Esophagus squamous epithelium (tissue), 5 donors: ENCODE results near the gene WWTR1. TPM values are rescaled to one million over a fixed set of nuclear protein-coding genes. Genes with fewer than 3 reads are reported as not detected.

Experiments used
- DNase-seq: peaks from one replicate; lab custom pipeline; 2025; lab: John Stamatoyannopoulos, UW
- H3K27ac ChIP-seq, 4 donors: fragments of 200-600 bp; sonication (generic); one replicate each; pipeline ENCODE4 v1.5.1; 2016 to 2019; ENCODE audit warnings: mild to moderate bottlenecking in 1 of 4
- H3K27me3 ChIP-seq, 4 donors: fragments of 200-600 bp; sonication (generic); 1 replicate in 3 of 4; 2 replicates in 1 of 4; pipeline versions ENCODE4 v1.5.1 to v1.6.0; 2017 to 2021; ENCODE audit warnings: antibody characterized with exemption in 1 of 4
- H3K36me3 ChIP-seq, 3 donors: fragments of 200-600 bp; sonication (generic); one replicate each; pipeline ENCODE4 v1.5.1; 2016 to 2019
- H3K4me1 ChIP-seq, 3 donors: fragments of 200-600 bp; sonication (generic); one replicate each; pipeline ENCODE4 v1.5.1; 2017 to 2019
- H3K4me3 ChIP-seq, 4 donors: fragments of 200-600 bp; sonication (generic); 1 replicate in 3 of 4; 2 replicates in 1 of 4; pipeline ENCODE4 v1.5.1; 2016 to 2019; ENCODE audit warnings: mild to moderate bottlenecking in 2 of 4, moderate library complexity in 1 of 4
- H3K9me3 ChIP-seq, 3 donors: fragments of 200-600 bp; sonication (generic); one replicate each; pipeline ENCODE4 v1.5.1; 2016 to 2019
- POLR2A ChIP-seq, 4 donors: fragments of 450-650 bp; IDR thresholded peaks; one replicate each; pipeline ENCODE4 v1.6.1; 2017; ENCODE audit warnings: antibody characterized with exemption in 4 of 4, mild to moderate bottlenecking in 4 of 4, moderate library complexity in 3 of 4
- WGBS, 2 donors: methylation state at CpG; one replicate each; pipeline ENCODE4 v1.1.5; 2018; 5-methylcytosine and 5-hydroxymethylcytosine counted together
- intact Hi-C: fragments of 100-400 bp; cut with DNase I; formaldehyde crosslinking; loops from one replicate; pipeline ENCODE4 v1.15.0; 2022
- total RNA-seq, 4 donors: library from RNA; depleted of rRNA; stranded (reverse); fragments of >200 nt; gene quantifications; one replicate each; pipeline ENCODE4 v1.1.0, GENCODE V29; 2016
- TF ChIP-seq, protein P1 (sequence below), 6 experiments: fragments of 450-650 bp in 4 of 6; fragments of 200-600 bp in 2 of 6; sonication (generic) in 2 of 6; IDR thresholded peaks; one replicate each; pipeline ENCODE4 v1.5.1; 2016 to 2019; ENCODE audit warnings: antibody characterized with exemption in 6 of 6, mild to moderate bottlenecking in 4 of 6, moderate library complexity in 4 of 6
- donor health status: DM: yes; HTN: yes; CAD: no.

The WWTR1 gene
- total RNA-seq, 4 donors from 2014 or later = 35.7 to 116 (median 39.6) TPM

DNA sequence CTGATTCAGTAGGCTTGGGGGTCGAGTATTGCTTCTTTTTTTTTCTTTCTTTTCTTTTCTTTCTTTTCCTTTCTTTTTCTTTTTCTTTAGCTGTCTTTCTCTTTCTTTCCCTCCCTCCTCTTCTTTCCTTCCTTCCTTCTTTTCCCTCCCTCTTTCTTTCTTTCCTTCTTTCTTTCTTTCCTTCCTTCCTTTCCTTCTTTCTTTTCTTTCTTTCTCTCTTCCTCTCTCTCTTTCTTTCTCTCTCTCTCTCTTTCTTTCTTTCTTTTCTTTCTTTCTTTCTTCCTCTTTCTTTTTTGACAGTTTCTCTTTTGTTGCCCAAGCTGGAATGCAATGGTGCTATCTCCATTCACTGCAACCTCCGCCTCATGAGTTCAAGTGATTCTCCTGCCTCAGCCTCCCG is 147.3 kb downstream of the WWTR1 start:
- TF ChIP-seq, protein P1, sequence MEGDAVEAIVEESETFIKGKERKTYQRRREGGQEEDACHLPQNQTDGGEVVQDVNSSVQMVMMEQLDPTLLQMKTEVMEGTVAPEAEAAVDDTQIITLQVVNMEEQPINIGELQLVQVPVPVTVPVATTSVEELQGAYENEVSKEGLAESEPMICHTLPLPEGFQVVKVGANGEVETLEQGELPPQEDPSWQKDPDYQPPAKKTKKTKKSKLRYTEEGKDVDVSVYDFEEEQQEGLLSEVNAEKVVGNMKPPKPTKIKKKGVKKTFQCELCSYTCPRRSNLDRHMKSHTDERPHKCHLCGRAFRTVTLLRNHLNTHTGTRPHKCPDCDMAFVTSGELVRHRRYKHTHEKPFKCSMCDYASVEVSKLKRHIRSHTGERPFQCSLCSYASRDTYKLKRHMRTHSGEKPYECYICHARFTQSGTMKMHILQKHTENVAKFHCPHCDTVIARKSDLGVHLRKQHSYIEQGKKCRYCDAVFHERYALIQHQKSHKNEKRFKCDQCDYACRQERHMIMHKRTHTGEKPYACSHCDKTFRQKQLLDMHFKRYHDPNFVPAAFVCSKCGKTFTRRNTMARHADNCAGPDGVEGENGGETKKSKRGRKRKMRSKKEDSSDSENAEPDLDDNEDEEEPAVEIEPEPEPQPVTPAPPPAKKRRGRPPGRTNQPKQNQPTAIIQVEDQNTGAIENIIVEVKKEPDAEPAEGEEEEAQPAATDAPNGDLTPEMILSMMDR (IDR thresholded peaks at IDR 0.05) = no peak
- TF ChIP-seq POLR2A (IDR thresholded peaks at IDR 0.05) = no peak
- Histone ChIP-seq H3K36me3 (no peaks in the 10 kb centered on the region), H3K27ac (no peak overlapping the region), H3K9me3 (no peaks in the 10 kb centered on the region), H3K4me3 (no peak overlapping the region), H3K4me1 (peaks cover 0 to 34% (median 0%) of the 10 kb centered on the region in 3 donors), H3K27me3 (no peaks in the 10 kb centered on the region)
- intact Hi-C loops = no loop called here
- 83 to 86% methylated on average over 3 of the region's 3 CpGs for WGBS, 2 donors
- DNase-seq = no peak

DNA sequence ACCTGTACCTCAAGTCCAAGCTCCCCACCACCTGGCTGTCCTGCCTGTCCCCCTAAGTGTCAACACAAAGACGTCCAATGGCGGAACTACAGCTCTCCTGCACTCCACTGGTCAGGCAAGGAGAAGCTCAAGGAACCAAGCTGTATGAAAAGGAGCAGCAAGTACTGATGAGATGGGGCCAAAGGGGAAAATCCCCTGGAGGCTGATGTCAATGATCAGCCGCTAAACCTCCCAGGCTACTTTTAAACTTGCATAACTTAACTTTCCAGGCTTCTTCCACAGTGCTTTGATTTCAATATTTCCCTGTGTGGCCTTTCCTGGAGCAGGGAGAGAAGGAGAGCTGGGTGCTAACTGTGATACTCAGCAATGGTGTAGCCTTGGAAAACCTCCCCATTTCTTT is 148.3 kb downstream of the WWTR1 start:
- TF ChIP-seq POLR2A (IDR thresholded peaks at IDR 0.05) = no peak
- TF ChIP-seq, protein P1 (IDR thresholded peaks at IDR 0.05) = no peak
- DNase-seq = no peak
- H3K27me3 ChIP-seq = no peaks in the 10 kb centered on the region
- no peak overlapping the region for H3K4me3 ChIP-seq
- intact Hi-C loops = no loop called here
- 67 to 86% methylated on average over 1 to 2 of the region's 3 CpGs for WGBS, 2 donors
- no peaks in the 10 kb centered on the region for H3K36me3 ChIP-seq
- H3K4me1 ChIP-seq = peaks cover 0 to 34% (median 0%) of the 10 kb centered on the region in 3 donors
- H3K9me3 ChIP-seq = no peaks in the 10 kb centered on the region
- no peak overlapping the region for H3K27ac ChIP-seq

DNA sequence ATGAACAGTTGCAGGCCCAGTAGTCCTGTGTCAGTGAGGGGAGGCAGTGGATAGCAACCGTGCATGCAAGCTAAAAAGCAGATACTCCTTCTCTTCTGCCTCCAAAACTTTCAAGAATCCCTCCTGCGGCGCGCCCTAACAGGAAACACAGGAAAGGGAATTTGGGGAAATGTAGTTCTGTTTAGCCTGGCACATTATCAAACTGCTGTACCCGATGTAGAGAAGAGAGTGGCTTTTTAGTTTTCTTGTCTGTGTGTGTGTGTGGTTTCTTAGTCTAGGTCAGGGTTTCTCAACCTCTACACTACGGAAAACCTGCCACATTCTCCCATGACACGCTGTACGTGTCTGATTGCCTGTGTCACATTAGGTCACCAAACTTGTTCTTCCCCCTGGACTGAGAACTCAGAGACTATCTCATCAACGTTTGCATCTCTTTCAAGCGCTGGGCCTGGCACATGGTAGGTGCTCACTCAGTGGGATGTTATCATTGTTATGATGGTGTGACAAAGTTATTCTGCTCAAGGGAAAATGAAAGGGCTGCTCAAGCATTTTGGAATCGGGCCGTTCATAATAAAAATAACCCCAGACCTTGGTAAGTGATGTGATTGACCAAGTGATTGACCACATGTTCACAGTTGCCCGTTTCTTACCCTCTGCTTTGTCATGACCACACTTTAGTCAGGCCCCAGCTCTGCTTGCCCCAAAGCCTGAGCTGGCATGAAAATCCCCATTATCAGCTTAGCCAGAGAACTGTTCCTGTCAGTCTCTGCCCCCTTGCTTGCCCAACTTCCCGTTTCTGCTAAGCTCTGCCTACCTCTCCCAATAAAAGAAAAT is 150.1 kb downstream of the WWTR1 start:
- H3K9me3 ChIP-seq = no peaks in the 10 kb centered on the region
- peaks cover 0 to 34% (median 0%) of the 10 kb centered on the region in 3 donors for H3K4me1 ChIP-seq
- H3K27ac ChIP-seq = peak overlapping the region in 1 of 4 donors; percentile 43
- H3K4me3 ChIP-seq = no peak overlapping the region
- H3K27me3 ChIP-seq = no peaks in the 10 kb centered on the region
- intact Hi-C loops = no loop called here
- TF ChIP-seq, protein P1 (IDR thresholded peaks at IDR 0.05) = no peak
- TF ChIP-seq POLR2A (IDR thresholded peaks at IDR 0.05) = no peak
- DNase-seq = no peak
- WGBS, 2 donors = 38 to 44% methylated on average over 14 of the region's 14 CpGs
- no peaks in the 10 kb centered on the region for H3K36me3 ChIP-seq

DNA sequence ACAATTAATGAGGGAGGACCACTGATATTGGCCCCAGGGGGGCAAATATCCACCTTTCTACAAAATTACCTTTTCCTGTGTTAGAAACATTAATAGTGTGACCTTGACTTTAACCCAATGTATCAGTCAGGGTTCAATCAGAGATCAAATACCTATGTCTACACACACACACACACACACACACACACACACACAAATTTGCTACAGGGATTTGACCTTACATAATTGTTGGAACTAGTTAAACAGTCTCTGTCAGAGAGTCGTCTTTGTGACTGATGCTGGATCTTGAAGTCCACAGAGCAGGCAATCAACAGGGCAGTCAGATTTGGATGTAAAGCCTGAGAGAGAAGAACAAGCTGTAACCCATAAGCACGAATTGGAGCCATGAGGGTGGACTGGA is 150.9 kb downstream of the WWTR1 start:
- intact Hi-C loops = no loop called here
- no peak for TF ChIP-seq POLR2A (IDR thresholded peaks at IDR 0.05)
- TF ChIP-seq, protein P1 (IDR thresholded peaks at IDR 0.05) = no peak
- WGBS, 2 donors = 36 to 50% methylated on average over 2 of the region's 2 CpGs
- Histone ChIP-seq H3K36me3 (no peaks in the 10 kb centered on the region), H3K4me1 (peaks cover 0 to 27% (median 0%) of the 10 kb centered on the region in 3 donors), H3K9me3 (no peaks in the 10 kb centered on the region), H3K27me3 (no peaks in the 10 kb centered on the region), H3K4me3 (no peak overlapping the region), H3K27ac (no peak overlapping the region)
- no peak for DNase-seq

DNA sequence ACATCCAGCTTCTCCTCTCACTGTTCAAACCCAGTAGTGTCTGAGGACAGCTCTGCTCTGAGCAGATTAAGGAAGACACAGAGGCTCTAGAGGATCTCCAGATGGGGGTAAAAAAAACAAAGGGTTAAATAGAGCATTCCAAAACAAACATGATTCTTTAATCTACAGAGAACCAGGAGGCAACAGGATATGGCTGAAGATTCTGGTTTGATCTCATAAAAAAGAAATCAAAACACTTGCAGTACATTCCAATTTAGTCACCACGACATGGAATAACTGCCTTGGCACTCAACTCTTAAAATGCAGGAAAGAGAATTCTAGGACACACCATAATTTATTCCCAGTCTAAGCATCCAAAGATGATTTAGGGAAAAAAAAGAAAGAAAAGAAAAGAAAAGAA is 151.3 kb downstream of the WWTR1 start:
- Histone ChIP-seq H3K4me3 (no peak overlapping the region), H3K4me1 (peaks cover 0 to 25% (median 0%) of the 10 kb centered on the region in 3 donors), H3K27ac (no peak overlapping the region), H3K27me3 (no peaks in the 10 kb centered on the region), H3K9me3 (no peaks in the 10 kb centered on the region), H3K36me3 (no peaks in the 10 kb centered on the region)
- DNase-seq = no peak
- TF ChIP-seq POLR2A (IDR thresholded peaks at IDR 0.05) = no peak
- TF ChIP-seq, protein P1 (IDR thresholded peaks at IDR 0.05) = no peak
- intact Hi-C loops = no loop called here
- 25 to 53% methylated on average over 1 of the region's 1 CpG for WGBS, 2 donors
